Activated B cell treated with CpG ODN at 0.5 μM for 24 hours (primary cell): ENCODE data around the gene COL23A1. TPM values are rescaled to one million over a fixed set of nuclear protein-coding genes. Genes with fewer than 3 reads are reported as not detected.

Experiments used
- ATAC-seq: fragments of 200-7000 bp; cut with Tn5 transposase; one replicate; pipeline ENCODE4 v1.10.0; 2021; ENCODE audit warnings: low read depth, mild to moderate bottlenecking, moderate library complexity
- CTCF ChIA-PET: fragments of 350-600 bp; sonication (Branson Sonifier 250); formaldehyde crosslinking; loops from one replicate; lab custom pipeline; 2021; ENCODE audit warnings: antibody characterized with exemption; lab: Charles Lee
- POLR2A ChIA-PET: fragments of 350-600 bp; sonication (Branson Sonifier 250); formaldehyde crosslinking; loops from one replicate; lab custom pipeline; 2021; ENCODE audit warnings: antibody characterized with exemption; lab: Charles Lee
- DNase-seq: peaks from one replicate; pipeline ENCODE4 v3.0.0; 2022
- H3K27ac Mint-ChIP-seq: one replicate; pipeline ENCODE4 v1.8.0; 2020; ENCODE audit warnings: mixed read lengths
- H3K27me3 Mint-ChIP-seq: one replicate; pipeline ENCODE4 v1.8.0; 2021; ENCODE audit warnings: mixed read lengths
- H3K36me3 Mint-ChIP-seq: one replicate; pipeline ENCODE4 v1.8.0; 2021; ENCODE audit warnings: low read depth, mixed read lengths
- H3K4me1 Mint-ChIP-seq: one replicate; pipeline ENCODE4 v1.8.0; 2021; ENCODE audit warnings: mixed read lengths
- H3K4me3 Mint-ChIP-seq: one replicate; pipeline ENCODE4 v1.8.0; 2020; ENCODE audit warnings: mild to moderate bottlenecking, mixed read lengths
- H3K9me3 Mint-ChIP-seq: one replicate; pipeline ENCODE4 v1.8.0; 2020; ENCODE audit warnings: mixed read lengths
- intact Hi-C: fragments of 100-400 bp; cut with micrococcal nuclease; formaldehyde crosslinking; loops from one replicate; pipeline ENCODE4 v1.15.1; 2024
- total RNA-seq: library from RNA; stranded (reverse); gene quantifications from 2 replicates; pipeline ENCODE4 v1.2.3, GENCODE V29; 2022
- TF ChIP-seq, protein P1 (sequence below): fragments of 200-600 bp; IDR thresholded peaks from one replicate; pipeline ENCODE4 v1.8.0; 2022; ENCODE audit warnings: antibody characterized with exemption, mild to moderate bottlenecking

Gene COL23A1
- total RNA-seq, 1 donor from 2014 or later: not detected

DNA sequence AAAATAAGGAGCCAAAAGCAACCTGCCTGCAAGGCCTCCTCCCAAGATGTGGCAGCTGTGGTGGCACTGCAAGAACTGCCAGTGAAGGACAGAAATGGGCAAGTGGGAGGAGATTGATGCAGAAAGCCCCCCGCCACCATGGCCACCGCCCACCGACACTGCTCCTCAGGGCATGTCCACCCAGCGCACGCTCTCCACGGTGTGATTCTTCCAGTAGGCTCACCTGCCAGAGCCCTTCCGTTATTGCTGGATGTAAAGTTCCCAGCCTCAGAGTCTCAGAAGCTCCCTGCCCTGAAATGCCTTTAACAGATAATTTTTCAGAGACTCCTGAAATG lies 202.4 kb downstream of the COL23A1 start:
- CTCF ChIA-PET: no interaction called here

GRCh38 chr5:178387061-178387855 lies 202.9 kb downstream of the COL23A1 start:
- H3K27me3 Mint-ChIP-seq: peaks cover 16% of the 10 kb centered on the region
- no peaks in the 10 kb centered on the region for H3K36me3 Mint-ChIP-seq
- POLR2A ChIA-PET: no interaction called here
- H3K4me1 Mint-ChIP-seq: no peaks in the 10 kb centered on the region
- no peaks in the 10 kb centered on the region for H3K9me3 Mint-ChIP-seq
- no peak overlapping the region for H3K27ac Mint-ChIP-seq
- CTCF ChIA-PET: no interaction called here
- intact Hi-C loops: no loop called here
- DNase-seq: no peak
- H3K4me3 Mint-ChIP-seq: no peak overlapping the region
- no peak for ATAC-seq
- TF ChIP-seq, protein P1, sequence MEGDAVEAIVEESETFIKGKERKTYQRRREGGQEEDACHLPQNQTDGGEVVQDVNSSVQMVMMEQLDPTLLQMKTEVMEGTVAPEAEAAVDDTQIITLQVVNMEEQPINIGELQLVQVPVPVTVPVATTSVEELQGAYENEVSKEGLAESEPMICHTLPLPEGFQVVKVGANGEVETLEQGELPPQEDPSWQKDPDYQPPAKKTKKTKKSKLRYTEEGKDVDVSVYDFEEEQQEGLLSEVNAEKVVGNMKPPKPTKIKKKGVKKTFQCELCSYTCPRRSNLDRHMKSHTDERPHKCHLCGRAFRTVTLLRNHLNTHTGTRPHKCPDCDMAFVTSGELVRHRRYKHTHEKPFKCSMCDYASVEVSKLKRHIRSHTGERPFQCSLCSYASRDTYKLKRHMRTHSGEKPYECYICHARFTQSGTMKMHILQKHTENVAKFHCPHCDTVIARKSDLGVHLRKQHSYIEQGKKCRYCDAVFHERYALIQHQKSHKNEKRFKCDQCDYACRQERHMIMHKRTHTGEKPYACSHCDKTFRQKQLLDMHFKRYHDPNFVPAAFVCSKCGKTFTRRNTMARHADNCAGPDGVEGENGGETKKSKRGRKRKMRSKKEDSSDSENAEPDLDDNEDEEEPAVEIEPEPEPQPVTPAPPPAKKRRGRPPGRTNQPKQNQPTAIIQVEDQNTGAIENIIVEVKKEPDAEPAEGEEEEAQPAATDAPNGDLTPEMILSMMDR: no peak

More for the DNA sequence above, 202.4 kb downstream of the COL23A1 start:
- Mint-ChIP-seq H3K36me3 (no peaks in the 10 kb centered on the region), H3K27ac (no peak overlapping the region), H3K4me3 (no peak overlapping the region), H3K9me3 (no peaks in the 10 kb centered on the region), H3K27me3 (peaks cover 16% of the 10 kb centered on the region), H3K4me1 (no peaks in the 10 kb centered on the region)
- DNase-seq (no peak), ATAC-seq (no peak)
- TF ChIP-seq, protein P1: no peak
- intact Hi-C loops: no loop called here
- POLR2A ChIA-PET: no interaction called here

DNA sequence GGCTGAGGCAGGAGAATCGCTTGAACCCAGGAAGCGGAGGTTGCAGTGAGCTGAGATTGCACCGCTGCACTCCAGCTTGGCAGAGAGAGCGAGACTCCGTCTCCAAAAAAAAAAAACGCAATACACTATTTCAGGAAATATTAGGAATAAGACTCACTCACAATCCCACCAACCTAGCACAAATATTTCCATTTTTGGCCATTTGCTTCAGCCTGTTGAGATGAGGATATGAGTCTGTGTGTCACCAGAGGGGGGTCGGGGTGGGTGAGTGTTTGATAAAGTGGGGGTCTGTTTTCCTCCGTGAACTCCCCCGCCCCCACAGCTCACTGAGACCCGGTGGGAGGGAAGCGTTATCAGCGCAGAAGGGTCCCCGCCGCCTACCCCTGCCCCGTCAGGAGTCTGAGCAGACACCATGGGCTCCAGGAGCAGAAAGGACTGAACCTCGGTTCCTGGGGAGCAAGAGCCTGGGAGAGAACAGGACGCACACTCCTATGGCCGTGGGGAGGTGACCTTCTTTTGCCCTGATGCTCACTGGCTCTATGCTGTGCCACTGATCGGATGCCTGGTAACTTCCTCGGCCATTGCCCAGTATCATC lies 203.8 kb downstream of the COL23A1 start:
- ATAC-seq (no peak), DNase-seq (no peak)
- Mint-ChIP-seq H3K4me1 (no peaks in the 10 kb centered on the region), H3K27ac (no peak overlapping the region), H3K27me3 (peaks cover 16% of the 10 kb centered on the region), H3K9me3 (no peaks in the 10 kb centered on the region), H3K36me3 (no peaks in the 10 kb centered on the region), H3K4me3 (no peak overlapping the region)
- CTCF ChIA-PET: no interaction called here
- intact Hi-C loops: no loop called here
- TF ChIP-seq, protein P1: no peak
- POLR2A ChIA-PET: no interaction called here

- intact Hi-C loops: no loop called here
- TF ChIP-seq, protein P1: no peak
- H3K4me1 Mint-ChIP-seq: no peaks in the 10 kb centered on the region
- no peak for ATAC-seq
- peaks cover 17% of the 10 kb centered on the region for H3K27me3 Mint-ChIP-seq
- no peaks in the 10 kb centered on the region for H3K36me3 Mint-ChIP-seq
- H3K4me3 Mint-ChIP-seq: no peak overlapping the region
- H3K27ac Mint-ChIP-seq: no peak overlapping the region
- ChIA-PET CTCF (no interaction called here), POLR2A (no interaction called here)
- no peak for DNase-seq
- H3K9me3 Mint-ChIP-seq: no peaks in the 10 kb centered on the region
Measured at GRCh38 chr5:178385496-178385890, 204.7 kb downstream of the COL23A1 start.

DNA sequence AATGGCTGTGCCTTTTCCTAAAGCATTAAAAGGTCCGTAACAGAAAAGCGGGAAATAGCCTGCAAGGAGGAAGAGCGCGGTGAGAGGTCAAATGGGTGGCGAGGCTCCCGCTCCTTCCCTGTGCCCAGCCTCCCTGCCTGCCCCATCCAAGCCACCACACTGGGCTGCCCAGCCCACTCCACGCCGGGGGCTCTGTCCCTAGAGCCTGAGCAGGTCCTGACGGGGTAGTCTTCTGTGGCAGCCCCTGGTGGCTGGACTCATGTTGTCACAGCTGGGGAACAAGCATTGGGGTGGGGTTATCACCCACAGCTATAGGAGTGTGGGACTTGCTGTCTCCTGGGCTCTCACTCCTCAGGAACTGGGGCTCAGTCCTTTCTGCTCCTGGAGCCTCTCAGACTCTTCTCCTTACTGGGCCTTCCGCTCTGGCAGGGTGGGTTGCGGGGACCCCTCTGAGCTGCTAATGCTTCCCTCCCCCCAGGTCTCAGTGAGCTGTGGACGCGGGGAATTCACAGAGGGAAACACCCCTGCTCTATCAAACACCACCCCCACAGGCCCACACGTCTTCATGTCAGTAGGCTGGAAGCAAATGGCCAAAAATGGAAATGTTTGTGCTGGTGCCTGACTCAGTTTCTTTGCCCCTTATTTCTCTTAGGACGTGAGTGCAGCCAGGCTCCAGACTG lies 205.2 kb downstream of the COL23A1 start:
- ChIA-PET POLR2A (no interaction called here), CTCF (no interaction called here)
- TF ChIP-seq, protein P1: no peak
- no peaks in the 10 kb centered on the region for H3K36me3 Mint-ChIP-seq
- H3K27me3 Mint-ChIP-seq: peaks cover 17% of the 10 kb centered on the region
- ATAC-seq (no peak), DNase-seq (no peak)
- intact Hi-C loops: no loop called here
- H3K9me3 Mint-ChIP-seq: no peaks in the 10 kb centered on the region
- H3K4me1 Mint-ChIP-seq: no peaks in the 10 kb centered on the region
- no peak overlapping the region for H3K4me3 Mint-ChIP-seq
- H3K27ac Mint-ChIP-seq: no peak overlapping the region
